HG03442 (cell line): ENCODE data around the gene SIRT2.
A peak's percentile ranks its signal among the peaks of the same experiment; 100 is the strongest.
"Not testable (repeated sequence)": the region's sequence is repeated elsewhere in the genome, so short reads cannot be mapped to it uniquely, and the experiment has no call there.

Source experiments
- ATAC-seq: cut with Tn5 transposase; IDR thresholded peaks from one replicate; pipeline ENCODE4 v1.9.1; 2021; ENCODE audit warnings: mild to moderate bottlenecking, moderate library complexity; ENCODE audit not compliant: unreplicated experiment

Gene SIRT2

DNA sequence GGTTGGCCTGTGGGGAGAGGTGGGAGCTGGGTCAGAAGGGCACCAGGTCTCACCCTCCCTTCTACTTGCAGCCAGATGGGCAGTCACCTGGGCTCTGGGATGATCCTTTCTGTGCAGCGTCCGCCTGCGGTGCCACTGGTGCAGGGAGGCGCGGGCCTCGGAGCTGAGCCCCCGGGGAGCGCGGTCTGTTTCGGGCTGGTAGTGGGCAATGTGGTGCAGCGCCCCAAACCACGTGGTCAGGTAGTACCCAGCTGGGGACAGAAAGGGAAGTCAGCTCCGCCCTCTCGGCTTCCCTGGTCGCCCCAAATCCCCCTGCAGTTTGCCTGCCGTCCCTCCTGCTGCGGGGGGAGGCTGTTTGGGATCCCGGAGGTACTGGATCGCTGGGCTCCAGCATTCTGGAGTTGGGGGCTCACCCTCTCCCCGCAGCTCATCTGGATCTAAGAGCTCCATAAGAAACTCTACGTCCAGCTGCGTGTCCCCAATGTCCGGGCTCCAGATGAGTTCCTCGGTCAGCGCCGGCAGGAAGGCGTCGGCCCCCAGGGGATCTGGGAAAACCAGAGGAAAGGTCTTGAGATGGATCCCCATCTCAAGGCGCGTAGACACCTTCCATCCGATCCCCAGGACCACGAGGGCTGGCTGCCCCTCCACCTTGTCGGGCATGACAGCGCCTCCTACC is 30.1 kb downstream of the SIRT2 start:
- ATAC-seq = peak; percentile 16

DNA sequence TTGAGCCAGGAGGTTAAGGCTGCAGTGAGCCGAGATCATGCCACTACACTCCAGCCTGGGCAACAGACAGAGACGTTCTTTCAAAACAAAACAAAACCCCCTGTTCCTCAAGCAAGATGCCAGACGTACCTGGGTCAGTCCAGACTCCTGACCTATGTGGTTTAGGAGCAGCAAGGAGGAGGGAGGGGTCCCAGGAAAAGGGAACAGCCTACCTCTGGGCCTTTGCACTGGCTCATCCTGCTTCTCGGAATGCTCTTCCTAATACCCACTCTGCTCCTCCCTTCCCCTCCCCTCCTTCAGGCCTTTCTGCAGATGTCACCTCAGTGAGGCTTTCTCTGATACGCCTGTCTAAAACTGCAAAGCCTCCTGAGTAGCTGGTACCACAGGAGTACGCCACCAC is 30.9 kb downstream of the SIRT2 start:
- ATAC-seq = no peak

DNA sequence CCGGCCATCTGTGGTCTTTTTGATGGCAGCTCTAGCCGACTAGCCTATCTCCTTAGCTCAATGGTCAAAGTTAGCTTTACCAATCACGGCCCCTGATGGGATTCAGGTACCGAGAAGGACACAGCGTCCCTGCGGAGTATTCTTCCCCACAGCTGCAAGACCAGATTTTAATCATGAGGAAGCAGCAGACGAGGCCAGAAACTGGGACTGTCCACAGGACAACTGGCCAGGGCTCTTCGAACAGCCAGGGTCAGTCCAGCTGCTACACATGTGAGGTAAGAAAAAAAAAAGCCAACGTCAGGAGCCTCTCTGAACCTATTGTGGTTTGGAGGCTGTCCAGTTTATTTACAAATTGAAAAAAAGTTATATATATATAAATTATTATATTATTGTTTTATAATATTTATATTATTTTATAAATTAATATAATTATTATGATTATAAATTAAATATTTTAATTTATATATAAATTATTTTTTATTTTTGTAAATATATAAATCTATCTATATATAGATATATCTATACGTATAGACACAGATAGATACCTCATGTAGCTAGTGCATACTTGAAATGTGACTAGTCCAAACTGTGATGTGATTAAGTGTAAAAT is 32.1 kb downstream of the SIRT2 start:
- no peak for ATAC-seq

DNA sequence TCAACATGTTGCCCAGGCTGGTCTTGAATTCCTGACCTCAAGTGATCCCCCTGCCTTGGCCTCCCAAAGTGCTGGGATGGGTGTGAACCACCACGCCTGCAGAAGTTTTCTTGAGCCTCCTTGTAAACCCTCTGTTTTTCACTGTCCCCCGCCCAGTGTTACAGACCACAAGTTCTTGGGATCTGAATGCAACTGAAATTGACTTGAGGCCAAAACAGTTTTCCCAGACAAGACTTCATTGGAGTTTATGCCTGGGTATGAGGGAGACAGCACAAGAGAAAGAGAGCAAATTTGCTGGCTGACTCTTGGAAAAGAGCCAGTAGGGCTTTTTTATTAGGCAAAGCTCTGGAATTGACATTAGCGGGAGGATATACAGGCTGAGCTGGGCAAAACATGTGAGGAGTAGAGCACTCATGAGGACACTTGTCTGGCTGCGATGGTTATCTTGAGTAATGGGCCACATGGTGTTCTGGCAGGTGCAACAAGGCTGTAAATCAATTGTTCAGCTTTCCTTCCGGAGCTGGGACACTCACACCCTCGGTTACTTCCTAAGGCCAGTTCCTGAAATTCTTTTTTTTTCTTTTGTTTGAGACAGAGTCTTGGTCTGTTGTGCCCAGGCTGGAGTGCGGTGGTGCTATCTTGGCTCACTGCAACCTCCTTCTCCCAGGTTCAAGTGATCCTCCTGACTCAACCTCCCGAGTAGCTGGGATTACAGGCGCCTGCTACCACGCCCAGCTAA is 36.9 kb downstream of the SIRT2 start:
- ATAC-seq = no peak

DNA sequence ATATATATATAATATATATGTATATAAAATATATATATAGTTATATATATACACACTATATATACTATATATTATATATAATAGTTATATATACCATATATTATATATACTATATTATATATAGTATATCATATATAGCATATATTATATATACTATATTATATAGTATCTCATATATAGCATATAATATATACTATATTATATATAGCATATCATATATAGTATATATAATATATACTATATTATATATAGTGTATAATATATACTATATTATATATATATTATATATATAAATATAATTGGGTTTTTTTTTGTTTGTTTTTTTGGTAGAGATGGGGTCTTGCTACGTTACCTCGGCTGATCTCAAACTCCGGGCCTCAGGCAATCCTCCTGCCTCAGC is 38.0 kb downstream of the SIRT2 start:
- ATAC-seq = no peak

DNA sequence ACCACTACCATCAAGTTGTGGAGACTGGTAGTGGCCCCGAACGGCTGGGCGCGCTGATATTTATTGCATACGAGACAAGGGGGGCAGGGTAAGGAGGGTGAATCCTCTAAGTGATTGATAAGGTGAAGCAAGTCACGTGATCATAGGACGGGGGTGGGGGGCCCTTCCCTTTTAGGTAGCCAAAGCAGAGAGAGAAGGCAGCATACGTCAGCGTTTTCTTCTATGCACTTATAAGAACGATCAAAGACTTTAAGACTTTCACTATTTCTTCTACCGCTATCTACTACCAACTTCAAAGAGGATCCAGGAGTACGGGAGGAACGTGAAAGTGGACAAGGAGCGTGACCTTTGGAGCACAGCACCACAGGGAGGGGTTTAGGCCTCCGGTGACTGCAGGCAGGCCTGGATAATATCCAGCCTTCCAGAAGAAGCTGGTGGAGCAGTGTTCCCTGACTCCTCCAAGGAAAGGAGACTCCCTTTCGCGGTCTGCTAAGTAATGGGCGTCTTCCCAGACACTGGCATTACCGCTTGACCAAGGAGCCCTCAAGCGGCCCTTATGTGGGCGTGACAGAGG is 39.7 kb downstream of the SIRT2 start:
- not testable (repeated sequence) for ATAC-seq

DNA sequence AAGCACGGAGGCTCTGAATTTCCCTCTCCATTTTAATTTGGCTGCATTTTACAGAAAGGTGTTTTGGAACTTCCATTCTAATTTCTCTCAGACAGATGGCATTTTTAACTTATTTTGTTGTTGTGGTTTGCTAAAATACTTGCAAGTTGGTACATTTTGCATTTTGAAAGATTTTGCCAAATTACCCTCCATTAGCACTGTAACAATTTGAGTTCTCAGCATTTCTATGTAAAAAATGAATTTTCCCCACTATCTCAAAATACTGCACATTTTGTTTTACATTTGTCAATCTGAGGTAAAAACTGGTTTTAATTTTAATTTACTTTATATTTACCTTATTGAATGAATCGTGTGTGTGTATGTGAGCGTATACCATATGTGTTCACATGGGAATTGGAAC is 42.6 kb downstream of the SIRT2 start:
- no peak for ATAC-seq

DNA sequence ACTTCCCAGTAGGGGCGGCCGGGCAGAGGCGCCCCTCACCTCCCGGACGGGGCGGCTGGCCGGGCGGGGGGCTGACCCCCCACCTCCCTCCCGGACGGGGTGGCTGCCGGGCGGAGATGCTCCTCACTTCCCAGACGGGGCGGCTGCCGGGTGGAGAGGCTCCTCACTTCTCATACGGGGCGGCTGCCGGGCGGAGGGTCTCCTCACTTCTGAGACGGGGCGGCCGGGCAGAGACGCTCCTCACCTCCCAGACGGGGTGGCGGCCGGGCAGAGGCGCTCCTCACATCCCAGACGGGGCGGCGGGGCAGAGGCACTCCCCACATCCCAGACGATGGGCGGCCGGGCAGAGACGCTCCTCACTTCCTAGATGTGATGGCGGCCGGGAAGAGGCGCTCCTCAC is 43.7 kb downstream of the SIRT2 start:
- not testable (repeated sequence) for ATAC-seq

DNA sequence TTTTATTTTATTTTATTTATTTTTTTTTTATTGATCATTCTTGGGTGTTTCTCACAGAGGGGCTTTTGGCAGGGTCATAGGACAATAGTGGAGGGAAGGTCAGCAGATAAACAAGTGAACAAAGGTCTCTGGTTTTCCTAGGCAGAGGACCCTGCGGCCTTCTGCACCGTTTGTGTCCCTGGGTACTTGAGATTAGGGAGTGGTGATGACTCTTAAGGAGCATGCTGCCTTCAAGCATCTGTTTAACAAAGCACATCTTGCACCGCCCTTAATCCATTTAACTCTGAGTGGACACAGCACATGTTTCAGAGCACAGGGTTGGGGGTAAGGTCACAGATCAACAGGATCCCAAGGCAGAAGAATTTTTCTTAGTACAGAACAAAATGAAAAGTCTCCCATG is 44.5 kb downstream of the SIRT2 start:
- ATAC-seq = not testable (repeated sequence)

DNA sequence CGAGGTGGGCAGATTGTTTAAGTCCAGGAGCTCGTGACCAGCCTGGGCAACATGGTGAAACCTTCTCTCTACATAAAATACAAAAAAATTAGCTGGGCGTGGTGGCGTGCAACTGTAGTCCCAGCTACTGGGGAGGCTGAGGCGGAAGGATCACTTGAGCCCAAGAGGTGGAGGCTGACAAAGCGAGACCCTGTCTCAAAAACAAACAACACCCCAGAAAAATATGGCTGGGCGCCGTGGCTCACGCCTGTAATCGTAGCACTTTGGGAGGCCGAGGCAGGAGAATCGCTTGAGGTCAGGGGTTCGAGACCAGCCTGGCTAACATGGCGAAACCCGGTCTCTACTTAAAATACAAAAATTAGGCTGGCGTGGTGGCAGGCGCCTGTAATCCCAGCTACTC is 46.2 kb downstream of the SIRT2 start:
- ATAC-seq = no peak

DNA sequence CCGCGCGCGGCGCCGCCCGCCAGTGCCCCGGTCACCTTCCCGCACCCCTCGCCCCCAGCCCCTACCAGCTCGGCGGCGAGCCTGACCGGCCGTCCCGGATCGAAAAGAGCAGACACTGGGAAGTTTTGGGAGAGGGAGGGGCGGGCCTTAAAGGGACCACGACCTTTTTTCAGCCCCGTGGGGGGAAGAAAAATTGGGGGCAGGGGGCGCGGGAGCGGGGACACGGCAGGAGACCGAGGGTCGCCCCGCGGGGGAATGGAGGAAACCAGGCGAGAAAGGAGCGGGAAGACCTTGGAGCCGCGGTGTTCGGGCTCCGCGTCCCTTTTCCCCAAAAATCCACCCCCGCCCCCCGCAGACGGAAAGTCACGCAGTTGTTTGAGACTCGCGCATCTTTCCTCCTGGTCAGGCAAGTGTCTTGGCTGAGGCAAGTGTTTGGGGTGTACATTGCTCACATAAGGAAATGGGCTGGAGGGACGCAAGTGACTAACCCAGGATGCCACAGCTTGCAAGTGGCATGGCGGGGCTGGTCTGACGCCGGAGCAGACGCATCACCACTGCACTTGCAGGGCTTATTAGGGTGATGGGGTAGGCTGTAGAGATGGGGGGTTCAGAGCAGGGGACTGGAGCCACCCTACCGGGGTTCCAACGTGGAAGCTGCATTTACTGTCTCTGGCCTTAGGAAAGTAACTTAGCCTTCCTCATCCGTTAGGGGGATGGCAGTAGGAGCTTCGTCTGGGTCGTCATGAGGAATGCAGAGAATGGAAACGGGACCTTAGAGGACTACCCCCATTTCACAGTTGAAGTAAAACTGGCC is 47.0 kb downstream of the SIRT2 start:
- ATAC-seq = no peak

DNA sequence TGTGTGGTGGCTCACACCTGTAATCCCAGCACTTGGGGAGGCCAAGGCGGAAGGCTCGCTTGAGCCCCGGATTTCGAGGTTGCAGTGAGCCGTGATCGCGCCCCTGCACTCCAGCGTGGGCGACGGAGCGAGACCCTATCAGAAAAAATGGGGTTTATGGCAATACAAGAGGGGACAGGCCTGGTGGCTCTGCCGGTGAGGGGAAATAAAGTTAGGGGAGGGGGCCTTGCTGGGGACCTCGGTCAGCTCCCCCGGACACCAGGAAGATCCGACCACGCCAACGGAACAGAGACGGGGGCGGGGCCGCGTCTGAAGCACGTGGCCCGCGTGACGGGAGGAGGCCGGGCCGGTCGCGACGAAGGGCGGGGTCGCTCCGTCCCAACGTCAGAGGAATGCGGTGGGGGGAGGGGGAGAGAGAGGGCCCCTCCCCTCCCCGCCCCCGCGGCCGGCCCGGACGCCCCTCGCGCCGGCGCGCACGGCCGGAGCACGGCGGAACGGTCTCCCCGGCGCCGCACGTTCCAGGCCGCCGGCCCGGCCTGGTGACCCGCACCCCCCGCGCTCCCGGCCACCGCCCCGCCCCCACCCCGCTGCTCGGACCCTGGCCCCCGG is 47.7 kb downstream of the SIRT2 start:
- ATAC-seq = no peak

DNA sequence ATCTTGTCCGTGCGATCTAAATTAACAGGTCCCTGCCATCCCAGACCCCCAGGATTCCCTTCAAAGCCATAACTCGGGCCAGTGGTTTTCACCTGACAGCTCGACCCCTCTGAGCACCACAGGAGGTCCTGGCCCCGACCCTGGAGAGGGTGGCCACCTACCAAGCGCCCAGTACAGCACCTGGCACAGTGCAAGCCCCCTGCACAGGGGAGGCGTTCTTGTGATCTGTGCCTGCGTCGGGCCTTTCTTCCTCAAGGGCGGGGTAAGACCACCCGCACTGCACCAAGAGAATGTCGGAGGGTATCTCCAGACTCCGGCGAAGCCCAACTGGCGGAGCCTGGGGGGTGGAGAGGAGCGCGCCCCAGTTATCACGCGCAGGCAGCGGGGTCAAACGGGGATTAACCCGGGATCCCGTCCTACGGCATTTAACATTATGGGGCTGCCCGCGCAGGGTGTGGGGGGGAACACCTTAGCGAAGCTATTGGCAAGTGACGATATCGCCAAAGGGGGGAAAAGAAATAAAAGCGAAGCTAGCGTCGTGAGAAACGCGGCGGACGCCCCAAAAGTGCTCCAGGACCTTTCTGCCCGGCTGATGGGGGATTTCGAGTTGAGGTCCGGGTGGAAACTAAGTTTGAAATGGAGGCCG is 48.3 kb downstream of the SIRT2 start:
- no peak for ATAC-seq

DNA sequence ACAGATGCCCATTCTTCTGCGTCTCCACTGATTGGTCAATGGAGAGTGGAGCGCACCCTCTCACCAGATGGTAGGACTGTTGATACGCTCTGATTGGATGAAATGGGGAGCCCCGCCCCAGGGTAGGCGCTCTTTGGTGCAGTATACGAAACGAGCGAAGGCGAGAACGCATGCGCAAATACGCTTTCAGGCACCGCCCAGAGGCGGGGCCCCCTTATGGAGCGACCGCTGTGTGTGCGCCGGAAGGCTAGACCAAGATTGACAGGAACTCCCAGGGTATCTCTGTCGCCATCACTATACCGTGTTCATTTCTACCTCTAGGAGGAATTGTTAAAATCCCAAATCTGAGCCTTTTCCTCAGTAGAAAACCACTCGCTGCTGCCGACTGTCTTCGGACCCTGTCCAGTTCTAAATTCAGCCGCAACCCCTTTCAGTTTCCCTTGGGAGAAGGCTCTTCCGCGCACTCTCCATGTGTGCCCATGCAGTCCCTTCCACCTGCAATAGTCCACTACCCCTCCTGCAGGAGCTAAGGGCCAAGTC is 48.9 kb downstream of the SIRT2 start:
- ATAC-seq = peak; percentile 68

DNA sequence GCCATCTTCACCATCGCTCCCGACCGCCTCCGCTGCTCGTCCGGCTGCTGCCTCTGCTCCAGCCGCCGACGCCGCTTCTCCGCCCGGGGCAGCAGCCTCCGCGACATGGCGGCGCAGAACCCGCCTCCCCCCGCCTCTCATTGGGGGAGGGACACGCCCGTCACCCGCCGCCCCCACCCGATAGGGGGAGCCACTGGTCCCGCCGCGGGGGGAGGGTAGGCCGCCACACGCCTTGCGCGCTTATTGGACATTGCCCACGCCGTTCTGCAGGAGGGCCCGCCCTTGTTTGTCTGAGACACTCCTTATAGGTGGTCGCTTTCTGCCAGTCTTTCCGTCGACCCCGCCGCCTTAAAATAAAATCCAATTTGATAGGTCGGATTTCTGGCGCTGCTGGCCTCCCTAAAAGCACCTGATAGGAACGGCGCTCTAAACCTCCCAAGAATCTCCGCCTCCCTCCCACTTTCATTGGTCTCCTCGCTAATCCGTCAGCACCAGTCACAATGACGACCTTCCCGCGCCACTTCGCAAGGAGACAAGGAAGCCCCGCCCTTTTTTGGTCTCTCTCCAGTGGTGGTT is 49.5 kb downstream of the SIRT2 start, which contains the start of gene HNRNPL:
TSS of gene HNRNPL (minus strand) at position 127 of the 576 bp plus-strand sequence. CDS start at position 107, 20 bp downstream.
- ATAC-seq = peak; percentile 52

DNA sequence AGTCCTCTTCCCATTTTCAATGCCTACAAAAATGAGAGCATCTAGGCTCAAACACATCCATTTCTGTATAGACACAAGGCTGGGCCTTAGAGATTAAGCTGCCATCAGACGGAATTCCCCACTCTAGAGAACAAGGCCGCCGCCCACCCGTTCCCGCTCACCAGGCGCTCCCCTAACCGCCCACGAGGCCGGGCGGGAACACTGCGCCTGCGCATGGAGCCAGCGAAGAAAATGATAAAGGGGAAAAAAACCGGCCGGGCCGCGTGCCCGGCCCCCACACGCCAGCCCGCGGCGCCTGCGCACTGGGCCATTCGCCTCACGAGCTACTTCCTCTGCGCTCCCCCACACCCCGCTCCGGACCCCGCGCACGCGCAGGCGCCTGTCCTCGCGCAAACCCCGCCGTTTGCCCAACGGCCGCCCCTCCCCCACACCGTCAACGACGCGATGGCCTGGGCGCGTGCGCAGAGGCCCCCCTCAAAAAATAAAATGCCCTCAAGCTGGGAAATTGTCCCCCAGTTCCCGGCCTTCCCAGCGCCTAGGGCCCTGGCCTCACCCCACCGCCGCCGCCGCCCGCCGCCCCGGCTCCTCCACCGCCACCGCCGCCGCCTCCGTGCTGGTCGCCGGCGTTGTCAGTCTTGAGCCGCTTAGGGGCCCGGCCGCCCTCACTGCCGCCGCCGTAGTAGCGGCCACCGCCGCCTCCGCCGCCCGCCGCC is 50.1 kb downstream of the SIRT2 start:
- ATAC-seq = peak; percentile 14

DNA sequence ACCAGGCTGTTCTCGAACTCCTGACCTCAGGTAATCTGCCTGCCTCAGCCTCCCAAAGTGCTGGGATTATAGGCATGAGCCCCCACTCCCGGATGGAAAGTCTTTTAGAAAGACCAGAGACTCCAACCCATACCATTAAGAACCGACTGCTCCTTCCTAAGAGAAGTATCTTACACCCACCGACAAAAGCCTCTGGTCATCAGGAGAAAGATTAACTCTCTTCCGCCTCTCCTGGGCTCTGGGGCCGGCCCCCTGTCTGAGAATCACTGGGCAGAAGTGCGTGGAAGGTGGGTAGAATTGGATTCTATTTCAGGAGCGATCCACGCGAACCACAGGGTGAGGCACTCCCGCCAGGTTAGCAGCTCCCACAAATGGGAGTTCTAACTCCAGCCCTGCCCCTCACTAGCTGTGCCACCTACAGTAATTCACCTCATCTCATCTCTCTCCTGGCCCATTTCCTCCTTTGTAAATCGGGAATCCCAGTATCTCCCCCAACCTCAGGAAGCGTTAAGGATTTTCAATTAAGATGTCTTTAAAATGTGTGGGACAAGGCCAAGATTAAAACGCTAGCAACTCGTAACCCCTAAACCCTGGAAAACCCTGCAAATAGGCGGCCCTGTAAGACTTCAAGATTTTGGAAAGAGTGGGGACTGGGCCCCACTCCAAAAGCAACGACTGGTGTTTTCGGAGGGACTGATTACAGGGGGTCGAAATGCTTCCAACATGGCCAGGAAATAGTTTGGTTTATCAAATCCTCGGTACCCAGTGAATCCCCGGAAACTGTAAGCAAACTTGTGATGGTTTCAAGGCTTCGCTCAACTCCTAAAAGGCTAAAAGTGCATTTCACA is 50.9 kb downstream of the SIRT2 start:
- ATAC-seq = no peak

DNA sequence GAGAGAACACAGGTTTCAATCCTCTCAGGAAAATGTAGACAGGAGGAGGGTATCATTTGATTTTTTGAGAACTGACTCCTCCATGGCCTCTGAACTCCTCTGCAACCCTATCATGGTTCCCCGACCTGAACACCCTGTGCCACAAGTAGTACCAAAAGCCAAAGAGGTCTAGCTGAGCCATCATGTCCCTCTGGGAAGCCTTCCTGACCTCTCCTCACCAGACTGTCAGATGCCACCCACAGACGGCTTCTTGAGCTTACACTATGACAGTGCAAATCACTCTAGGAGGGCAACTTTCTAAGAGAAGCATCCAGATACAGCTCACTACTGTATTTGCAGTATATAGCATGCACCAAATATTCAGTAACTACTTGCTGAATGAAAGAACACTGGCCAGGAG is 53.3 kb downstream of the SIRT2 start:
- no peak for ATAC-seq
